Activated naive CD8-positive, alpha-beta T cell treated with anti-CD3 and anti-CD28 coated beads, Interleukin-2, amount 50 U/mL, for 24 hours (primary cell): ENCODE results near the gene KRTAP9-7.

Experiments used
- ATAC-seq: fragments of 150-1000 bp; cut with Tn5 transposase; one replicate; pipeline ENCODE4 v1.10.0; 2021
- DNase-seq: peaks from one replicate; pipeline ENCODE4 v3.0.0; 2021
- H3K27ac Mint-ChIP-seq: one replicate; pipeline ENCODE4 v1.8.0; 2021; ENCODE audit warnings: mild to moderate bottlenecking, mixed read lengths
- H3K27me3 Mint-ChIP-seq: one replicate; pipeline ENCODE4 v1.8.0; 2021; ENCODE audit warnings: mixed read lengths
- H3K36me3 Mint-ChIP-seq: one replicate; pipeline ENCODE4 v1.8.0; 2021; ENCODE audit warnings: low read depth, mixed read lengths
- H3K4me1 Mint-ChIP-seq: one replicate; pipeline ENCODE4 v1.8.0; 2021; ENCODE audit warnings: mixed read lengths
- H3K4me3 Mint-ChIP-seq: one replicate; pipeline ENCODE4 v1.8.0; 2021; ENCODE audit warnings: mild to moderate bottlenecking, moderate library complexity, mixed read lengths
- H3K9me3 Mint-ChIP-seq: one replicate; pipeline ENCODE4 v1.8.0; 2021; ENCODE audit warnings: mixed read lengths

Gene KRTAP9-7

DNA sequence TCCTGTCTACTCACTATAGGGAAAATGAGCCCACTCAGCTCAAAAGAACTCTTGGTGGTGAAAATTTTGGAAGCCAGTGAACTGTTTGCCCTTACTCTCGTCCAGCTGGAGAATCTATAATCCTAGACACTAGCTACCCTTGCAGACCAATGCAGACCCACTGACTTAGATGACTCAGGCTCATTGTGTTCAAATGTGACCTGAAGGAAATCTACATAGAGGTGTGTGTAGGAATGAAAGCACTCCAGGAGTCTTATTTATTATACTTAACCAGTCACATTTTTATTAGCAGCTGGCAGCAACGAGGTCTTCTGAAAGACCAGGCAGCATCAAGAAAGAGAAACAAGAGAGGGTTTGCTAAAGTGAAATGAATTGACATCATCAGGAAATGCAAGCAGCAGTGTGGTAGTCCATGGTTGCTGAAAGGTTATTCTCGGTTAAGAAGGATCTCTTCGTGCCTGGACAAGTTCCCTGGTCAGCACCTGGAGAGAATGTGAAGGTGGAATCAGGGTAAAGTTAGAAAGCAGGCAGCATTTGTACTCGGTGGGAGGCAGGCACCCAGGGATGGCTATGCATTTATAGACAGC, 25.8 kb downstream of the KRTAP9-7 start:
- Mint-ChIP-seq H3K27ac (no peak overlapping the region), H3K27me3 (no peaks in the 10 kb centered on the region)

DNA sequence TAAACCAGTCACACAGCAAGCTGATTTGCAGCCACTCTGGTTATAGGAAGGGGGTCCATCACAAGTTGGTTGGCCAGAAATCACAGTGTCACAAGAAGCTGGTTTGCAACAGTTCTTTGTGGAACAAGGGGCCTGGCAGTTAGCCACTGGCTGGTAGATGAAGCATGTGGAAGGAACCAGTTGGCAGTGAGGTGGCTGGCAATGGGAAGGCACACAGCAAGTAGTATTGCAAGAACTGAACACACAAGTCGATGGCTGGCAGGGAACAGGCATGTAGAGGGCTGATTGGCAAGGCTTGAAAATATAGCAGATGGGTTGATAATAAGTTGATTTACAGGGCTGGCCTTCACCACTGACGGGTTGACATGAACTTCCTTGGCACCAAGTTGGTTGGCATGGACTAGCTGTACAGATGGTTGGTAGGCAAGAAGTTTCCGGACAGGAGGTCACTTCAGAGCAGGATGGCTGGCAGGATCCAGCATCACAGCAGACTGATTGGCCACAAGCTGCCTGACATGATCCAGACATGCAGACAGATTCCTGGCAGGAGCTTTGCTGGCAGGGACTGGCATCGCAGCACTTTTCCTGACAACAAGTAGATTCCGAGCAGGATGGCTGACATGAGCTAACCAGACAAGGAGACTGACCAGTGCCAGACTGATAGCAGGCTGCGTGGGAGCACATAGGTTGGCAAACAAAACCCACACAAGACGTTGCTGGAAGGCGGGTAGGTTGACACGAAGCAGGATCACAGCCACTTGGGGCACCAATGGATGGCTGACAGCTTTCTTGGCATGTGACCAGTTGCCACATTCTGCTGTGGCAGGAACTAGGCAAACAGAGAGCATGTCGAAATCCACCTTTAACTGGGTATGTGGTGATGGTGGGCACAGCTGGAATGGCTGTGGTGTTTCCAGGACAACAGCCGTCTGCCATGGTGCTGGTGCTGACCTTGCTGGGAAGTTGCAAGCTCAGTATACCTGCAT, 26.7 kb downstream of the KRTAP9-7 start, which contains the start of gene KRTAP29-1:
KRTAP29-1 (minus strand) TSS at position 936 of the 986 bp plus-strand sequence; CDS start at position 936, 0 bp downstream.
- Mint-ChIP-seq H3K36me3 (no peaks in the 10 kb centered on the region), H3K27ac (no peak within 1 kb of the TSS), H3K9me3 (peaks cover 6% of the 10 kb centered on the region), H3K27me3 (no peaks in the 10 kb centered on the region), H3K4me3 (no peak within 1 kb of the TSS), H3K4me1 (peaks cover 17% of the 10 kb centered on the region)
- no peak for ATAC-seq
- no peak for DNase-seq

More for the DNA sequence above, 25.8 kb downstream of the KRTAP9-7 start:
- H3K9me3 Mint-ChIP-seq: peaks cover 6% of the 10 kb centered on the region
- no peak overlapping the region for H3K4me3 Mint-ChIP-seq
- DNase-seq: no peak
- peaks cover 12% of the 10 kb centered on the region for H3K4me1 Mint-ChIP-seq
- H3K36me3 Mint-ChIP-seq: no peaks in the 10 kb centered on the region
- ATAC-seq: no peak

DNA sequence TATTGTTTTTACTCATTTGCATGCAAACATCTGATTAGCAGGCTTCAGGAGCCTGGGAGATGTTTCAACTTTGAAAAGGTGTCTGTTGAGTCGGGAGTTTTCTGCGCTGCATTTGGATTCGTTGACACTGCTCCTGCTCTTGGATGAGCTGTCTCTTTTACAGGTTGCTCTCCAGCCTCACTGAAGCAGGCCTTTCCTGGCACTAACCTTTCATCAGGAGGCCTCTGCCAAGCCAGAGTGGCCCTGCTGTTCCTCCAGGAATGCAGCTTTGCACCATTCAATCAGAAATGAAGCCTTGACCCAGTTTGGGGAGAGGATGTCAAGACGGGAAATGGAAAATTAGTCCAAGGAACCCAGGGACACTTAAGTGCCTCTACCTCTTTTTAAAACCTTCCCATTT, 27.5 kb downstream of the KRTAP9-7 start:
- H3K4me3 Mint-ChIP-seq: no peak overlapping the region
- no peak for ATAC-seq
- no peak for DNase-seq
- H3K27me3 Mint-ChIP-seq: no peaks in the 10 kb centered on the region
- H3K36me3 Mint-ChIP-seq: no peaks in the 10 kb centered on the region
- peaks cover 24% of the 10 kb centered on the region for H3K4me1 Mint-ChIP-seq
- no peak overlapping the region for H3K27ac Mint-ChIP-seq
- peaks cover 6% of the 10 kb centered on the region for H3K9me3 Mint-ChIP-seq

DNA sequence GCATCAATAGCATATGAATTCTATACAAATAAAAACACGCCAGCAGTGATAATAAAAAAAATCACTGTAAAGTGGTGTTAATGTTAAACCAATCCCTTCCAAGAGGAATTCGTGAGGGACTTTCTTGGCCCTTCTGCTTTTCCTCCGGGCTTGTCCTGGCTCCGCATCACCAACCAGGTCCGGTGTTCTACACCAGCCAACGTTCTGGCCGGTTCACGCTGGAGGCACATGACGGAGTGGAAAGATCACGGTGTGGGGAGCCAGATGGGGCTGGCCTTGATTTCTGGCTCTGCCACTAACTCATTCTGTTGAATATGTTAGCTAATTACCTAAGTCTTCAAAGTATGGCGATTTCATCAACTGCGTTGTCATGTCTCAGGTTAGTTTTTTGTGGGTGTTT, 28.6 kb downstream of the KRTAP9-7 start:
- Mint-ChIP-seq H3K27ac (no peak overlapping the region), H3K4me1 (peaks cover 35% of the 10 kb centered on the region), H3K27me3 (no peaks in the 10 kb centered on the region), H3K4me3 (no peak overlapping the region), H3K9me3 (peaks cover 6% of the 10 kb centered on the region), H3K36me3 (no peaks in the 10 kb centered on the region)
- ATAC-seq (no peak), DNase-seq (no peak)

DNA sequence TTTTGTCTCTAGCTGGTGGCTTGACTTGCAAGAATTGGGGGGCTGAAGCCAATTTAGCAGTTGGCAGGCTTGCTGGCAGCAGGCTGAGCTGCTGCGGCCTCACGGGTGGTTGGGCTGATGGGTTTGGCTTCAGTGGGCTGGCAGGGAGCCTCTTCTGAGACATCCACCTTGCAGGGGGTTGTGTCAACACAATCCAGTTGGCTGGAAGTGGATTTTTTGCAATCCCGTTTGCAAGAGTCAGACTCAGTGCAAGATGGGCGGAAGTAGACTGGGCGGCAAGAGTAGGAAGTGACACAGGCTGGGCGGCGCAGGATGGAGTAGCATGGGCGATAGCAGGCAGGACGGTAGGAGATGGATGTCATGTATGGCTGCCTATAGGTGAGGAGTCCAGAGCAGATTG, 32.1 kb downstream of the KRTAP9-7 start:
- peak overlapping the region; percentile 0 for H3K4me3 Mint-ChIP-seq
- ATAC-seq (no peak), DNase-seq (no peak)
- no peaks in the 10 kb centered on the region for H3K27me3 Mint-ChIP-seq
- no peaks in the 10 kb centered on the region for H3K9me3 Mint-ChIP-seq
- peaks cover 43% of the 10 kb centered on the region for H3K4me1 Mint-ChIP-seq
- peak overlapping the region; percentile 78 for H3K27ac Mint-ChIP-seq
- H3K36me3 Mint-ChIP-seq: no peaks in the 10 kb centered on the region

DNA sequence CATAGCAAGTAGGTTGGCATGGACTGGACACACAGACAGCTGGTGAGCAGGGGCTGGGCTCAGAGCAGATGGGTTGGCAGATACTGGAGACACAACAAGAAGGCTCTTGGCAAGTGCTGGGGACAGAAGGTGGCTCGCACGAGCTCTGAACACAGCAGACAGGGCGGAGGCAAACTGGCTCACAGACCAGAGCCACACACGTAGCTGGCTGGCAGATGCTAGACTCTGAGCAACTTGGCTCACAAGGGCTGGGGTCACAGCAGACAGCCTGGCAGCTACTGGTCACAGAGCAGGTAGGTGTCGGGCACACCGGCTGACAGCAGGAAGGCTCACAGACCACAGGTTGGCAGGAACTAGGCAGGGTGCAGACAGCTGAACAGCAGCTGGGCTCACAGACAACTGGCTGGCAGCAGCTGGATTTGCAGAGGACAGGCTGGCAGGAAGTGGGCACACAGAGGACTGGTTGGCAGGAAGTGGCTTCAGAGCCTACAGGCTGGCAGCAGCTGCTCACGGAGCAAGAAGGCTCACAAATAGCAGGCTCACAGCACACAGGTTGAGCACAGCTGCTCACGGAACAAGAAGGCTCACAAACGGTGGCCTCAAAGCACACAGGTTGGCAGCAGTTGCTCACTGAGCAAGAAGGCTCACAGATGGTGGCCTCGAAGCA, 32.9 kb downstream of the KRTAP9-7 start:
- ATAC-seq (peak; percentile 73), DNase-seq (peak; percentile 49)
- H3K27me3 Mint-ChIP-seq: no peaks in the 10 kb centered on the region
- peaks cover 44% of the 10 kb centered on the region for H3K4me1 Mint-ChIP-seq
- H3K36me3 Mint-ChIP-seq: no peaks in the 10 kb centered on the region
- H3K4me3 Mint-ChIP-seq: peak overlapping the region; percentile 32
- H3K27ac Mint-ChIP-seq: peak overlapping the region; percentile 78
- H3K9me3 Mint-ChIP-seq: no peaks in the 10 kb centered on the region

DNA sequence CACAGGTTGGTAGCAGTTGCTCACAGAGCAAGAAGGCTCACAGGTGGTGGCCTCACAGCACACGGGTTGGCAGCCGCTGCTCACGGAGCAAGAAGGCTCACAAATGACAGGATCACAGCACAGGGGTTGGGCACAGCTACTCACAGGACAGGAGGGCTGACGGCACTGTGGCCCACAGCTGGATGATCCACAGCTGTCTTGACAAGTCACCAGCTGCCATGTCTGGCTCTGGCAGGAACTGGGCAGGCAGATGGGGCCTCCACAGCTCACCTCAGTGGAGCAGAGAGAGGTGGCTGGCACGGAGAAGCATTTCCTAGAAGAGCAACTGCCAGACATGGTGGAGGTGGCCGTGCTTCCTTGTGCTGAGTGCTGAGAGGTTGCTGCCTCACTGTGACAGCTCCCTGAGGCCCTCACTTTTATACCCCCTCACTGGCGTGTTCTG, 33.4 kb downstream of the KRTAP9-7 start, which contains the start of gene KRTAP16-1:
KRTAP16-1 (minus strand) TSS at position 392 of the 442 bp plus-strand sequence; CDS start at position 336, 56 bp downstream.
- H3K9me3 Mint-ChIP-seq: no peaks in the 10 kb centered on the region
- ATAC-seq (peak; percentile 51), DNase-seq (peak; percentile 33)
- H3K36me3 Mint-ChIP-seq: no peaks in the 10 kb centered on the region
- peak within 1 kb of the TSS; percentile 32 for H3K4me3 Mint-ChIP-seq
- peaks cover 45% of the 10 kb centered on the region for H3K4me1 Mint-ChIP-seq
- no peaks in the 10 kb centered on the region for H3K27me3 Mint-ChIP-seq
- H3K27ac Mint-ChIP-seq: peak within 1 kb of the TSS; percentile 78

DNA sequence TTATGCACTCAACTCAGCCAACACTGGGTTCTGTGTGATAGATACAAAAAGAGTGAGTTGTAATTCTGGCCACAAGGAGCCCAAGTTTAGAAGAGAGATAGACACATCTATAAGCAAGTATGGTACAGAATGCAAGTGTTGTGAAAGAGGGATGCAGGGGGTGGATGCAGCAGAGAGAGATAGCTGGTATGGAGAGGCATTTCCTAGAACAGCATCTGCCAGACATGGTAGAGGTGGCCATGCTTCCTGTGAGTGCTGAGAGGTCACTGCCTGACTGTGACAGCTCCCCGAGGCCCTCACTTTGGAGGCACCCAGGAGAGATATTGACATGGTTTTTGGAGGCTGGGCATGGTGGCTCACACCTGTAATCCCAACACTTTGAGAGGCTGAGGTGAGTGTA, 35.6 kb downstream of the KRTAP9-7 start:
- Mint-ChIP-seq H3K36me3 (no peaks in the 10 kb centered on the region), H3K9me3 (no peaks in the 10 kb centered on the region), H3K4me1 (peaks cover 45% of the 10 kb centered on the region), H3K4me3 (no peak overlapping the region), H3K27me3 (no peaks in the 10 kb centered on the region), H3K27ac (no peak overlapping the region)
- ATAC-seq (no peak), DNase-seq (no peak)

DNA sequence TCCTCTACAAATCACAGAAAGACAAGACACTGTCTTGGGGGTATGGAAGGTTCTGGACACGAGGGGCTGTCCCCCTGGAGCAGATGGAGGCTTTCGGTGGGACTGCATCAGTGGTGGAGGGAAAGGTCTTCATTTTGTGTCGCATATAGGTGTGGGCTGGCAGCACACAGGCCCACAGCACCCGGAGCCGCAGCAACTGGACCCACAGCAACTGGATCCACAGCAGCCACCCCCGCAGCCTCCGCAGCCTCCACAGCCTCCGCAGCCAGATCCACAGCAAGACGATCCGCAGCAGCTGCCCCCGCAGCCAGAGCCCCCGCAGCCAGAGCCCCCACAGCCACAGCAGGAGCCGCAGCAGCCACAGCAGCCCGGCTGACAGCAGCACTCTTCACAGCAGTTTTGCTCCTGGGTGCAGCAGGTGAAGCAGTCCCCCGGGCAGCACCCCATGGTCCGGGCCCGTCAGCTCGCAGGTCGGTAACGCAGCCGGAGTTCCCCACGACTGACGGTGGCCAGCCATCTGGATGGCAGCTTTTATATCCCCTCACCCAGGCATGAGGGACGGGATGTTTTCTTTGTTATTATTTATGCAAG, 39.8 kb downstream of the KRTAP9-7 start, which contains the start of gene KRTAP17-1:
KRTAP17-1 (minus strand) TSS at position 507 of the 591 bp plus-strand sequence; CDS start at position 447, 60 bp downstream.
- peaks cover 3% of the 10 kb centered on the region for H3K36me3 Mint-ChIP-seq
- no peak within 1 kb of the TSS for H3K4me3 Mint-ChIP-seq
- H3K9me3 Mint-ChIP-seq: peaks cover 13% of the 10 kb centered on the region
- H3K27ac Mint-ChIP-seq: no peak within 1 kb of the TSS
- DNase-seq (no peak), ATAC-seq (no peak)
- peaks cover 11% of the 10 kb centered on the region for H3K4me1 Mint-ChIP-seq
- H3K27me3 Mint-ChIP-seq: no peaks in the 10 kb centered on the region

DNA sequence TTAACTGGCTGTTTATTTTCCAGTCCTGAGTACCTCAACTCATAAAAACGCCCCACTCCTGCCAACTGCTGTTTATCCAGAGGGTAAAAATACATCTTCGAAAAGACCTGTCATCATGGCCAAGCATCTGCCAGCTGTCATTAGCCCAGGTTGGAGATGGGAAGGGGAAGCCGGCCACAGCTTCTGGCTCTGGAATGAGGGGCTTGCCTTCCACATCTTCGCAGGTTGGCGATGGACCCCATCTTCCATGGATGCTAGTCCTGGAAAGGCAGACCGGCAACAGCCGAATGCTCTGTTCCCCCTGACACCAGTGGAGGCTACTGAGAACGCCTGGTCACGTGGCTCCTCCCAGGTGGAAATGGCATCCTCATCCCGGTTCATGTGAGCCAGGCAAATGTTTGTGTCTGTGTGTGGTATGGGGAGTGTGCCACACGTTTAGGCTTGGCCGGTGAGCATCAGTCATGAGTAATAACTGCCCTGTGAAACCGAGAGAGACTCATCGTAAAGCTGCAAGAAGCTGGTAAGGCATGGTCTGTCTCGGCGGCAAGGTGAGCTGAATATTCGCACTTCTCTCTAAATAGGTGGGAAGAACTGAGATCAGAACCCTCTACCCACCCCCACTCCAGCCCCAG, 40.4 kb downstream of the KRTAP9-7 start:
- H3K27ac Mint-ChIP-seq: no peak overlapping the region
- DNase-seq: no peak

DNA sequence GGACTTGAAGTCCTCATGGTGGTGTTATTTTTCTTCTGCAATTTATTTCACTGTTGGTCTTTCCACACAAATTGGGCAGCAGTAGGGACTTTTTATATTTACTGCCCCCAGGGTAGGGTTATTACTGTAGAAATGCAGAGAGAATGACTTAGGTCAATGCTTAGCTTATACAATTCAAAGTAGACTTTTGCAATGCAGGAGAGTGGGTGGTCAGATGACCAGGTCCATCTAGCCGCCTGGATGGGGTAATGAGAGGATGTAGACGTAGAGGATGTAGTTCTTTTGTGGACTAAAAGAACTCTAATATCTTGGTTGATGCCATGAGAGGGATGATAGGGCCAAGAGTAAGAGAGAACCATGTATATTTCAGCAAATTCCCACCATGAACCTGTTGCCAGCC, 42.7 kb downstream of the KRTAP9-7 start:
- peaks cover 3% of the 10 kb centered on the region for H3K36me3 Mint-ChIP-seq
- H3K27me3 Mint-ChIP-seq: no peaks in the 10 kb centered on the region
- H3K9me3 Mint-ChIP-seq: peaks cover 13% of the 10 kb centered on the region
- peaks cover 12% of the 10 kb centered on the region for H3K4me1 Mint-ChIP-seq
- no peak overlapping the region for H3K27ac Mint-ChIP-seq
- DNase-seq: no peak
- ATAC-seq: no peak
- no peak overlapping the region for H3K4me3 Mint-ChIP-seq

More for the DNA sequence above, 40.4 kb downstream of the KRTAP9-7 start:
- peaks cover 3% of the 10 kb centered on the region for H3K36me3 Mint-ChIP-seq
- no peak for ATAC-seq
- peaks cover 5% of the 10 kb centered on the region for H3K4me1 Mint-ChIP-seq
- no peaks in the 10 kb centered on the region for H3K27me3 Mint-ChIP-seq
- H3K4me3 Mint-ChIP-seq: no peak overlapping the region
- peaks cover 13% of the 10 kb centered on the region for H3K9me3 Mint-ChIP-seq

DNA sequence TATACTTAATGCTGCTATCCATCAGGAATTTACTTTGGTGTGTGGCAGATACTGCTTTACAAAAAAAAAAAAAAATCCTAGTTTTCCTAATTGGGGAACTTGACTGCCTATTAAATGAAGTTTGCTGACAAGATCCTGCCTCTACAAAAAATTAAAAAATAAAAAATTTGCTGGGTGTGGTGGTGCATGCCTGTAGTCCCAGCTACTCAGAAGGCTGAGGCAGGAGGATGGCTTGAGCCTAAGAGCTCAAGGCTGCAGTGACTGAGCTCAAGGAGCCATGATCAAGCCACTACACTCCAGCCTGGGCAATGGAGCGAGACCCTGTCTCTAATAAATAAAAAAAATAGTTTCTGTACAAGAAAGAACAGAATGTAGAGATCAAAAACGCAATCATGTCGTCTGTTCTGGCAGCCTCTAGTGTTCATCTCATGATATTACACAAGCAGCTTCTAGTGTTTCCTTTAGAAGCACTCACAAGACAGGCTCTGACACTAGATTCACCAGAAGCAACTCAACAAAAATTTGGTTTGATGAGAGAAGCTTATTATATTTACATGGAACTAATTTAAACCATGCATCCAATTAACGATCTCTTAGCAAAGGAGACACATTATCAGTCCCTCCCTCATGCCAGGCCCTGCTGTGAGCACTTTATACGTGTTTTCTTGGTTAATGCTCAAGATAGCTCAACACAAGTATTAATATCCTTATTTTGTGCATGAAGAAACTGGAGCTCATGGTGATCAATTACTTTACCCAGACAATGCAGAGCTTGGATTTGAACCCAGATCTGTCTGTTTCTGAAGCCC, 46.8 kb downstream of the KRTAP9-7 start:
- Mint-ChIP-seq H3K9me3 (peaks cover 13% of the 10 kb centered on the region), H3K27me3 (no peaks in the 10 kb centered on the region), H3K27ac (no peak overlapping the region), H3K4me1 (peaks cover 26% of the 10 kb centered on the region), H3K36me3 (peaks cover 3% of the 10 kb centered on the region), H3K4me3 (no peak overlapping the region)
- ATAC-seq (no peak), DNase-seq (no peak)
